Putamen (tissue), 1 donor: ENCODE results near the gene HP.
A peak's percentile ranks its signal among the peaks of the same experiment; 100 is the strongest.
"Not testable (repeated sequence)": the region's sequence is repeated elsewhere in the genome, so short reads cannot be mapped to it uniquely, and the experiment has no call there.

Experiments
- DNase-seq: peaks from one replicate; pipeline ENCODE4 v3.0.0-alpha.2; 2016; ENCODE audit warnings: low spot score

Gene HP

GRCh38 chr16:72054254-72054847 is at the start of gene HP:
Gene HP, plus strand, starts transcription at chr16:72054505. Its CDS starts 148 bp downstream, at chr16:72054653.
- DNase-seq = not testable (repeated sequence)

GRCh38 chr16:72008065-72008423 is 46.3 kb upstream of the HP start:
- DNase-seq = not testable (repeated sequence)

- peak; percentile 98 for DNase-seq
Observed at GRCh38 chr16:72008424-72009216, 45.7 kb upstream of the HP start, which contains the start of gene DHODH. Gene DHODH, plus strand, starts transcription at chr16:72008744. Its CDS starts 21 bp downstream, at chr16:72008765.

- no peak for DNase-seq
Observed at GRCh38 chr16:72009779-72010178, 44.5 kb upstream of the HP start.

GRCh38 chr16:72012607-72013006 is 41.7 kb upstream of the HP start:
- no peak for DNase-seq

- no peak for DNase-seq
Observed at GRCh38 chr16:72013389-72013788, 40.9 kb upstream of the HP start.

GRCh38 chr16:72013888-72014581 is 40.3 kb upstream of the HP start:
- DNase-seq = no peak

GRCh38 chr16:72014675-72015074 is 39.6 kb upstream of the HP start:
- no peak for DNase-seq

- DNase-seq = no peak
Observed at GRCh38 chr16:72015124-72015523, 39.2 kb upstream of the HP start.

- no peak for DNase-seq
Observed at GRCh38 chr16:72018470-72018869, 35.8 kb upstream of the HP start.

GRCh38 chr16:72021043-72021442 is 33.3 kb upstream of the HP start:
- DNase-seq = no peak

- no peak for DNase-seq
Observed at GRCh38 chr16:72022127-72022526, 32.2 kb upstream of the HP start.

- no peak for DNase-seq
Observed at GRCh38 chr16:72023962-72024361, 30.3 kb upstream of the HP start.

- no peak for DNase-seq
Observed at GRCh38 chr16:72024862-72025382, 29.4 kb upstream of the HP start.

GRCh38 chr16:72025404-72026114 is 28.7 kb upstream of the HP start:
- DNase-seq = peak; percentile 39

- no peak for DNase-seq
Observed at GRCh38 chr16:72027669-72028378, 26.5 kb upstream of the HP start.

- no peak for DNase-seq
Observed at GRCh38 chr16:72029567-72030271, 24.6 kb upstream of the HP start.

GRCh38 chr16:72033437-72033836 is 20.9 kb upstream of the HP start:
- no peak for DNase-seq

- DNase-seq = no peak
Observed at GRCh38 chr16:72036098-72036497, 18.2 kb upstream of the HP start.

- DNase-seq = no peak
Observed at GRCh38 chr16:72042157-72042660, 12.1 kb upstream of the HP start.

GRCh38 chr16:72043058-72043457 is 11.2 kb upstream of the HP start:
- no peak for DNase-seq
